HuH-7 (cell line): ENCODE data around the gene RFLNA.

ENCODE experiments used
- DNase-seq: peaks from one replicate; pipeline ENCODE4 v3.0.0; 2011; ENCODE audit warnings: low spot score

RFLNA gene

GRCh38 chr12:124304314-124304790 is 9.5 kb downstream of the RFLNA start:
- no peak for DNase-seq

- no peak for DNase-seq
Measured at GRCh38 chr12:124305136-124305535, 10.2 kb downstream of the RFLNA start.

- no peak for DNase-seq
Measured at GRCh38 chr12:124305776-124306685, 11.1 kb downstream of the RFLNA start.

DNA sequence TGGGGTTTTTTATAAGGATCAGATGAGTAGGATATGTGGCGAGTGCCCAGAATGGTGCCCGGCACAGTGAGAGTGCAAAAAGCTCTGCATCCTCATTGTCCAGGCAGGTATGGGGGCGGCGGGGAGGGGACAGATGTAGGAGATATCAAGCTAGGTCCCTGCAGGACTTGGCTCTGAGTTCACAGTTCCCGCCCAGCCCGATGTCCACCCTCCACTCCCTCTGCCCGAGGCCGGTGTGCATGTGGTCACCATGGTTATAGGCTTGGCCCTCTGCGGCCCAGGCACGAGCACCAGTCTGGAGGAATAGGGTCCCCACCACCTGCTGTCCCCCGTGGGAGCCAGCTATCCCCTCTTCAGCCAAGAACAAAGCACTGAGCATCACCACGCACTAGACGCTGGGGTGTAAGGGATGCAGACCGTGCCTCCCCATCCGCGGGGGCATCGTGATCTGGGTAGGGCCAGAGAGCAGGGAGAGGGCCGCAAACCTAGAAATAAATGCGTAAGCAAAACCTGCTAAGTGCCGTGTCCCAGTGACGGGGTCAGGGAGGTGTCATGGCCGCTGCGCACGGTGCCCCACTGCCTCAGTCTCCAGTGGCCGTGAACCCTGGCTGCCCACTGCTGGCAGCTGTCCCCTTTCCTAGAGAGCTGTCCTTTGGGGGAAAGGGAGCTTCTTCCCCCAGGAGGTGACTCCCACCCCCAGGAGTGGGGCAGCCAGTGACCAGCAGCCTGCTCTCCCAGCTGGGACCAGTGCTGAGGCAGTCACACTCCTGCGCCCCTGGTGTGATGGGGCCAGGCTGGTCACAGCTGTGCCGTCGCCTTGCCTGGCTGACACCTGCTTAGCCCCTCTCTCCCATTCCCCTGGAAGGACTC is 12.0 kb downstream of the RFLNA start:
- no peak for DNase-seq

DNA sequence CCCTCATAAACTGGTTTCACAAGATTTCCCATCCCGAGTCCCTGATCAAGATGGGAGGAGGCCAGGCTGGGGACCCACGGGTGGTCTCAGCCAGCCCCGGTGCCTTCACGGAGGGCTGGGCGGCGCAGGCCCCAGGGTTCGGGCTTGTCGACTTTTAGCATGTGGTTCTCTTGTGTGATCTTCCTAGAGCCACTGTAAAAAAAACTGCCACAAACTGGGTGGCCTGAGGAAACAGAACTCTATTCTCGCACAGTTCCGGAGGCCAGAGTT is 12.6 kb downstream of the RFLNA start:
- no peak for DNase-seq

- DNase-seq: no peak
Measured at GRCh38 chr12:124308741-124309140, 13.8 kb downstream of the RFLNA start.

GRCh38 chr12:124309231-124309630 is 14.3 kb downstream of the RFLNA start:
- DNase-seq: no peak

- DNase-seq: no peak
Measured at GRCh38 chr12:124309744-124310143, 14.9 kb downstream of the RFLNA start.

DNA sequence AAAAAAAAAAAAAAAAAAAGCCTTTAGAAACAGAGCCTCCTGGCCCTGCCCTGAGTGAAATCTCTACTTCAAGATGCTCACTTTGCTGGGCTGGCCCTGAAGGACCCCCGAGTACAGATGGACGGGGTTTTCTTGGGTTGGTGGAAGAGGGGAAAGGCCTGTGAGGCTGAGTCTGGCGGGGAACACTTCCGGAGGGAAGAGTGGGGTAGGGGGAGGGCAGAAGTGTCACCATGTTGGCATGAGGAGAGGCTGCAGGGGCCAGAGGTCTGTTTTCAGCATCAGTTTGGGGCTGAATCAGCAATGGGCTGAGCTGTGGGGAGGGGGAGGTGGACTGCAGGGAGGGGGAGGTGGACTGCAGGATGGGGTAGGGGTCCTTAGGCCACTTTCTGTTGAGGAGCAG is 15.3 kb downstream of the RFLNA start:
- no peak for DNase-seq

DNA sequence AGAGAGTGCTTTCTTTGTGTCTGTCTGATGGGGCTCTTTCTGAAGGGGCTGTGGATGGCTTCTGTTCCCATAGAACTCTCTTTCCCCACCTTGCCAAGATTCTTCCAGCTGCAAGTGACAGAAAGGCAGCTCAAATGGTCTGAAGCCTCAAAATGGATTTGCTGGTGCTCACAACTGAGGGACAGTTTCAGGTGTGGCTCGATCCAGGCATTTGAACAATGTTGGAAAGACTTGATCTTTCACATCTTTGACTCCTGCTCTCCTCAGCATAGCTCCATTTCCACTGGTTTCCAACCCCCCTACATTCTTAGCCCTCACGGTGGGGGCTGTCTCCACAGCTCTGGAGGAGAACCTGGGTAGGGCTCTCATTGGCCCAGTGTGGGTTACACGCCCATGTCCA is 15.9 kb downstream of the RFLNA start:
- DNase-seq: no peak

DNA sequence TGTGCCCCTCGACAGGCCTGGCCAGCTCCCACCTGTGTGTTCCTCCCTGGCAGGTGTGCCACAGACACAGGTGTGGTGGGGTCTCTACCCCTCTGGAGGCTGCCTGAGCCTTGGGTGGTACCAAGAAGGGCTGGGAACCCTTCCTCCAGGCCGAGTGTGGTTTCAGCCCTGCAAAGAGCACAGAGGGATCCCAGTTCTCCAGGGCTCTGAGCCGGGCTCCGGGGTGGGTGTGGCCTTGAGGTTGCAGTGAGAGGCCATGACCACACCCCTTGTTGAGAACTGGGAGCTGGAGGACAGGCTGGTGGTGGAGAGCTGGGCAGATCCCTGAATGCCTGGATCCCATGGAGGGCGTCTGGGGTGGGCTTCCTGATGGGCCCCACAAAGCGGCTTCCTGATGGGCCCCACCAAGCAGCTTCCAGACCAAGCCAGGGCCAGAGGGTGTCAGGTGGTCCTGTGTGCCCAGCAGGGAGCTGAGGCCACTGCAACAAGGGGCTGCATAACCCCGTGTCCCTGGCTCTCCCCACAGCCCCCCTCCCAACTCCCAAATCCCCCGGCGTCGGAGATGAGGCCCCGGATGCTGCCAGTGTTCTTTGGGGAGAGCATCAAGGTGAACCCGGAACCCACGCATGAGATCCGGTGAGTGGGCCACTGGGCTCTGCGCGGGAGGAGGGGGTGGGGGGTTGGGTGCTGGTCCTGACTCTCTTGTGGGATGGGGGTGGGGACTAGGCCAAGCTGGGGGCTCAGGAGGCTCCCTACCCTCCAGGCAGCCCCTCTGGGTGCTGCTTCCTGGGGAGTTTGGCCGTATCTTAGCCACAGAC is 16.6 kb downstream of the RFLNA start:
- DNase-seq: peak; percentile 60

GRCh38 chr12:124312601-124313000 is 17.7 kb downstream of the RFLNA start:
- DNase-seq: no peak

GRCh38 chr12:124314207-124314606 is 19.3 kb downstream of the RFLNA start:
- DNase-seq: no peak

GRCh38 chr12:124314766-124315165 is 19.9 kb downstream of the RFLNA start:
- DNase-seq: no peak

DNA sequence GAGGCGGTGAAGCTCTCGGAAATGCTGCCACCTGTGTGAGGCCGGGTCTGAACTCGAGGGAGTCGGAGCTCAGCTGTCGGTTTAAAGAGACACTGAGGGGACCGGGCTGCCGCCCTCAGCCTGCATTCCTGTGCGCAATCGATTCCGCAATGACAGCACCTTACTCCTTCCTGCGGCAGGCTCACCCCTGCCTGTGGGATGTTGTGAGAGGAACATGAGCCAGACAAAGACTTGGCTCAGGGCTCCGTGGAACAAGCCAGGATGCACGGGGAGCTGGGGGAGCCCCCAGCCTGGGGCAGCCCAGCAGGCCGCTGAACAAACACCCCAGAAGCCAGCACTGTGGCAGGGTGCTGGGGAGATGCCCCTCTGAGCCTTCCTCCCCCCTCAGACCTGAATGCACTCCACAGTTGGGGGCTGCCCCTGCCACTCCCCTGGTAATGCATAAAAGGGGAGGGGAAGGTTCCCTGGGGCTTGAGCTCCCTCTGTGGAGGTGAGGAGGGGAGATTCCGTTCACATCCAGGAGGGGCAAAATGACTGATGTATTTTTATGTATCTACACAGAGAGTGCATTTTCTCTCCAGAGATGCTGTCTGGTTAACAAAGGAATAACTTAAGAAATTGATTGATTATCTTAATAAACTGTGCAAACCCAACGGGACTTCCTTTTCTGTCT is 20.6 kb downstream of the RFLNA start:
- DNase-seq: no peak

GRCh38 chr12:124316257-124316900 is 21.5 kb downstream of the RFLNA start:
- DNase-seq: no peak

DNA sequence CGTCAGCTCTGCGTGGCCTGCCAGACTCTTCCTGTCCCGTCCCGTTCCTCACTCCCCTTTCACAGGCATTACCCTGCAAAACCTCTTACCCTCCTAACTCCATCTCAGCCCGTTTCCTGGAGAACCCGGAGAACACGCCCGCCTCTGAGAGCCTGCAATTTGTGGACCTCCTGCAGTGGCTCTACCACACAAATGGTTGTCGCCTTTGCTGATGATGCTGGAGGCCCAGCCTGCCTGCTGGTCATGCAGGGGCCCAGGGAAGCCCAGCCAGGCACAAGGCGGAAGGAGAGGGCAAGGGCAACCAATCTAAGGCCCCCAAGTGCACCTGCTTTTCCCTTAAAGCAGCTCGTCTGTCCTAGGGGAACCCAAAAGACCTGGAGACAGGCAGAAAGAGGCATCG is 22.5 kb downstream of the RFLNA start:
- no peak for DNase-seq

DNA sequence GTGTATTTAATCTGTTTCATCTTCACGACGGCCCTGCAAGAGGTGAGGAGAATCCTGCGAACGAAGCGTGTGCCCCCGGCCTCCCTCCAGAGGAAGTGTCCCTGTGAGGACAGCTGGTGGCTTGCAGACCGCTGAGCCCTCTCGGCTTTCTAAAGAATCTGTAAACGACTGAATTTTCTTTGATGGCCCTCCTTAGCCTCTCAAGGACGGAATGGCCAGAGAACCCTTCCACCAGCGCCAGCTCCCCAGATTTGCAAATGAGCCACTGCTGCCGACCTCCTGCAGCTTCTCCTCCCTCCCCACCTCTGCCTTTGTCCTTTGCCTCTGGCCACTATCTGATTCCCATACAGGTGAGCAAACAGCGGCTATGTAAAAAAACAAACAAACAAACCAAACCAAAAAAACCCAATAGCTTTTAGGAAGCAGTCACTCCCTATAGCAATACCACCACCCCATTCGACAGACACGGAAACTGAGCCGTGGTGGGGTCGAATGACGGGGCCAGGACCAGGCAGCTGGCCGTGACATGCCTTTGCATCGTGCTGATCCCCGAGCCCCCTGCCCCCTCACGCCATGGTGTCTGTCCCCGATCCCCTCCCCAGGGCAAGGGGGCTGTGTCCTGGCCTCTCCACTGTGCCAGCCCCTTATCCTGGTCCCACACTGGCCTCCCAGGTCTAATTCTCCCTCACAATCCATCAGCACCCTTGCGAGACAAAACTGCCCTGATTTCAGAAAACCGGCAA is 23.6 kb downstream of the RFLNA start:
- DNase-seq: no peak

DNA sequence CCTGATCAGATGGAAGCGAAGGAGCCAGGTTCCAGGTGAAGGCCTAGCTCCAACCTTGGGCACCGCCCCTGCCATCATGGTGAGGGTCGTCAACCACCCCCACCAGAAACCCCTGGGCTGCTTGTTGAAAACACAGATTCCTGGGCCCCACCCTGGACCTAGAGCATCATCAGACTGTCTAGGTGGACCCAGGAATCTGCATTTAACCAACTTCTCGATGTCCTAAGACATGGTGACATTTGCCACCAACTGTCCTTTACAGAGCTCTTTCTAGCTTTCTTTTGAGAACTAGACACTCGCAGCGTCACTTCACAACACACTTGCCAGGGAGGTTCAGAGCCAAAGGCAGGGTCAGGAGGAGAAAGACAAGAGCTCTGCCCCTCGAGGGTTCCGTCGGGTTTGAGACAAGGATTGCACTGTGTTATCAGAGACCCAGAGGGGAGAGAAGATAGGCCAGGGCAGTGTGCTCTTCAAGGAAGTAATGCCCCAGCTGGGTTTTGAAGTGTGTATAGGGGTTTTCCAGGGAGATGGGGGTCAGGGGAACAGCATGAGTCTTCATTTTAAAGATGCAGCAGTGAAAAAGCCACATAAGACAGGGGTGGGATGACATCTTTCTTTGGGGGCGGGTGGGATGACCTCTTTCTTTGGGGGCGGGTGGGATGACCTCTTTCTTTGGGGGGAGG is 24.6 kb downstream of the RFLNA start:
- DNase-seq: no peak

GRCh38 chr12:124321040-124321481 is 26.2 kb downstream of the RFLNA start:
- peak; percentile 78 for DNase-seq
